Keratinocyte (primary cell): ENCODE measurements around the gene DCTD. TPM values are rescaled to one million over a fixed set of nuclear protein-coding genes. Genes with fewer than 3 reads are reported as not detected.

ENCODE experiments used
- DNase-seq: peaks from one replicate; pipeline ENCODE4 v3.0.0-alpha.2; 2011; ENCODE audit warnings: low read depth, missing footprints, low spot score
- FAIRE-seq: peaks from 2 replicates; lab custom pipeline; 2011; peaks lifted over from hg19 to GRCh38; lab: Jason Lieb, UNC
- H2AFZ ChIP-seq: 2 replicates; pipeline ENCODE4 v1.6.0; 2012; ENCODE audit warnings: low read length, control low read depth, inconsistent platforms; ENCODE audit not compliant: control insufficient read depth
- H3K27ac ChIP-seq: 2 replicates; pipeline ENCODE4 v1.5.1; 2011; ENCODE audit warnings: low read length; ENCODE audit not compliant: control insufficient read depth, insufficient read depth
- H3K27me3 ChIP-seq: 3 replicates; pipeline ENCODE4 v1.6.0; 2011; ENCODE audit warnings: low read length; ENCODE audit not compliant: control insufficient read depth, insufficient read depth; ENCODE audit errors: extremely low read depth
- H3K36me3 ChIP-seq, 2 experiments: 2 replicates in 1 of 2; 3 replicates in 1 of 2; pipeline ENCODE4 v1.5.1; 2011; ENCODE audit warnings: low read length in 2 of 2, mild to moderate bottlenecking in 1 of 2; ENCODE audit not compliant: control insufficient read depth in 2 of 2, insufficient read depth in 2 of 2; ENCODE audit errors: extremely low read depth in 1 of 2
- H3K4me1 ChIP-seq: 3 replicates; pipeline ENCODE4 v1.5.1; 2011; ENCODE audit warnings: low read length; ENCODE audit not compliant: control insufficient read depth, insufficient read depth; ENCODE audit errors: extremely low read depth
- H3K4me2 ChIP-seq: 3 replicates; pipeline ENCODE4 v1.6.0; 2011; ENCODE audit warnings: low read depth, low read length; ENCODE audit not compliant: control insufficient read depth, insufficient read depth; ENCODE audit errors: extremely low read depth
- H3K4me3 ChIP-seq, 3 experiments: fragments of 200-600 bp in 1 of 3; sonication (generic) in 1 of 3; 2 replicates in 2 of 3; 3 replicates in 1 of 3; pipeline ENCODE4 v1.5.1; 2011 to 2016; ENCODE audit warnings: low read length in 3 of 3, mild to moderate bottlenecking in 3 of 3, control low read depth in 2 of 3, inconsistent platforms in 1 of 3, low read depth in 1 of 3, mixed read lengths in 1 of 3, mixed run types in 1 of 3, moderate library complexity in 1 of 3; ENCODE audit not compliant: control insufficient read depth in 2 of 3, insufficient read depth in 2 of 3; ENCODE audit errors: extremely low read depth in 1 of 3
- H3K79me2 ChIP-seq: 2 replicates; pipeline ENCODE4 v1.6.0; 2012; ENCODE audit warnings: low read length; ENCODE audit not compliant: control insufficient read depth, insufficient read depth
- H3K9ac ChIP-seq: 3 replicates; pipeline ENCODE4 v1.6.0; 2011; ENCODE audit warnings: low read length; ENCODE audit not compliant: control insufficient read depth, insufficient read depth; ENCODE audit errors: extremely low read depth
- H3K9me1 ChIP-seq: 3 replicates; pipeline ENCODE4 v1.6.0; 2011; ENCODE audit warnings: low read length; ENCODE audit not compliant: control insufficient read depth, insufficient read depth; ENCODE audit errors: extremely low read depth
- H3K9me3 ChIP-seq: 2 replicates; pipeline ENCODE4 v1.5.1; 2012; ENCODE audit warnings: low read depth, low read length; ENCODE audit not compliant: control insufficient read depth
- H4K20me1 ChIP-seq: 3 replicates; pipeline ENCODE4 v1.6.0; 2011; ENCODE audit warnings: low read length; ENCODE audit not compliant: control insufficient read depth, insufficient read depth; ENCODE audit errors: extremely low read depth
- CTCF ChIP-seq, 3 experiments: IDR thresholded peaks in 1 of 3; conservative IDR thresholded peaks in 1 of 3; optimal IDR thresholded peaks in 1 of 3; 2 replicates in 2 of 3; 3 replicates in 1 of 3; pipeline versions ENCODE3 to v1.5.1; 2011; ENCODE audit warnings: low read length in 3 of 3, mild to moderate bottlenecking in 3 of 3, moderate library complexity in 2 of 3, control low read depth in 1 of 3, inconsistent platforms in 1 of 3; ENCODE audit not compliant: insufficient read depth in 2 of 3; ENCODE audit errors: extremely low read depth in 1 of 3
- EZH2 ChIP-seq: IDR thresholded peaks from one replicate; pipeline ENCODE4 v1.6.1; 2012; ENCODE audit warnings: inconsistent platforms, mild to moderate bottlenecking, low read length, moderate library complexity
- dilution Hi-C: fragments of 300-500 bp; cut with MboI; formaldehyde crosslinking; loops from one replicate; pipeline ENCODE4 v1.7.0; 2020; ENCODE audit warnings: low sequenced_read_pairs; ENCODE audit not compliant: extremely low pct_ligation_motif_present
- polyA minus RNA-seq, 3 experiments: library from RNA; depleted of rRNA, polyadenylated mRNA; stranded (reverse); fragments of >200 nt; gene quantifications; 1 replicate in 1 of 3; 2 replicates in 1 of 3; 3 replicates in 1 of 3; pipeline ENCODE4 v1.2.3, GENCODE V29; 2011
- polyA plus RNA-seq, 5 experiments: library from polyadenylated mRNA; depleted of rRNA in 3 of 5; stranded (reverse) in 3 of 5; stranded (forward) in 1 of 5; unstranded in 1 of 5; fragments of >200 nt; gene quantifications; 1 replicate in 1 of 5; 2 replicates in 3 of 5; 3 replicates in 1 of 5; pipeline versions ENCODE4 v1.2.1 to v1.2.3, GENCODE V29; 2011 to 2012; ENCODE audit warnings: missing spikeins in 2 of 5, low read depth in 1 of 5, low replicate concordance in 1 of 5

DCTD gene
- polyA plus RNA-seq (66.6 to 121 TPM (median 119 TPM) in 3 replicates), polyA minus RNA-seq (42.6 to 74.4 TPM (median 51.3 TPM) in 3 replicates)
- 63.0 TPM for polyA plus RNA-seq (2011; ENCODE audit: low read depth)
- polyA plus RNA-seq (2011; cell fraction: cytosol; rRNA removed), result 94.6 and 123 TPM in 2 replicates
- 111 and 133 TPM in 2 replicates for polyA plus RNA-seq (2011; cell fraction: nucleus; rRNA removed)
- polyA plus RNA-seq (2012; ENCODE audit: low replicate concordance), result 69.9 and 99.2 TPM in 2 replicates
- polyA minus RNA-seq (2011; cell fraction: cytosol; rRNA and poly(A)+ RNA removed), result 47.0 TPM
- polyA minus RNA-seq (2011; cell fraction: nucleus; rRNA and poly(A)+ RNA removed), result 27.1 and 37.8 TPM in 2 replicates

- peak; percentile 26 for FAIRE-seq
These were observed at the start of gene DCTD for GRCh38 chr4:182917182-182918043. Gene DCTD, minus strand, starts transcription at chr4:182917386. Its CDS starts 1,818 bp downstream, at chr4:182915568.

GRCh38 chr4:182960746-182961145 lies 43.6 kb upstream of the DCTD start:
- no peak overlapping the region for H3K9ac ChIP-seq
- TF ChIP-seq EZH2, result no peak
- TF ChIP-seq CTCF (optimal IDR thresholded peaks at IDR 0.05 in 1 of 3, IDR thresholded peaks at IDR 0.05 in 1 of 3, conservative IDR thresholded peaks at IDR 0.05 in 1 of 3; ENCODE audit: extremely low read depth in 1 of 3, insufficient read depth in 2 of 3, low read length in 3 of 3), result no peak
- dilution Hi-C loops, result no loop called here
- no peaks in the 10 kb centered on the region for H3K9me3 ChIP-seq
- no peak overlapping the region for H3K4me2 ChIP-seq
- no peak overlapping the region for H3K4me3 ChIP-seq
- no peaks in the 10 kb centered on the region for H3K36me3 ChIP-seq
- DNase-seq, result no peak
- no peaks in the 10 kb centered on the region for H4K20me1 ChIP-seq
- H3K79me2 ChIP-seq, result no peaks in the 10 kb centered on the region
- no peak overlapping the region for H2AFZ ChIP-seq
- H3K27me3 ChIP-seq, result no peaks in the 10 kb centered on the region
- no peaks in the 10 kb centered on the region for H3K4me1 ChIP-seq
- no peaks in the 10 kb centered on the region for H3K9me1 ChIP-seq
- FAIRE-seq, result peak; percentile 26
- H3K27ac ChIP-seq, result no peak overlapping the region

More at GRCh38 chr4:182917182-182918043, at the start of gene DCTD:
- peak within 1 kb of the TSS; percentile 70 for H3K27ac ChIP-seq
- no peaks in the 10 kb centered on the region for H3K9me3 ChIP-seq
- H3K79me2 ChIP-seq, result peaks cover 15% of the 10 kb centered on the region
- peaks cover 15% of the 10 kb centered on the region for H3K4me1 ChIP-seq
- no peaks in the 10 kb centered on the region for H3K27me3 ChIP-seq
- dilution Hi-C loops, result no loop called here
- no peak for DNase-seq
- H3K4me3 ChIP-seq, result peak within 1 kb of the TSS; percentile 67 to 78 (median 73)
- peak within 1 kb of the TSS; percentile 83 for H3K9ac ChIP-seq
- H3K9me1 ChIP-seq, result peaks cover 2% of the 10 kb centered on the region
- peak within 1 kb of the TSS; percentile 94 for H2AFZ ChIP-seq
- TF ChIP-seq EZH2 (no peak), CTCF (optimal IDR thresholded peaks at IDR 0.05 in 1 of 3, IDR thresholded peaks at IDR 0.05 in 1 of 3, conservative IDR thresholded peaks at IDR 0.05 in 1 of 3; ENCODE audit: extremely low read depth in 1 of 3, insufficient read depth in 2 of 3, low read length in 3 of 3) (peak in 2 of 3 experiments; percentile 15 to 51)
- H3K4me2 ChIP-seq, result peak within 1 kb of the TSS; percentile 92
- H3K36me3 ChIP-seq, result peaks cover 16 to 20% of the 10 kb centered on the region in 2 experiments
- H4K20me1 ChIP-seq, result no peaks in the 10 kb centered on the region
